Astrocyte (in vitro differentiated cells and primary cell): Measurements from ENCODE around the gene BMAL2. TPM values are rescaled to one million over a fixed set of nuclear protein-coding genes. Genes with fewer than 3 reads are reported as not detected.

Experiments
- DNase-seq: peaks from one replicate; pipeline ENCODE4 v3.0.0-alpha.2; 2010; ENCODE audit warnings: low read depth
- FAIRE-seq: peaks from 2 replicates; lab custom pipeline; 2011; peaks lifted over from hg19 to GRCh38; lab: Jason Lieb, UNC
- H2AFZ ChIP-seq: 2 replicates; pipeline ENCODE4 v1.6.0; 2012; ENCODE audit warnings: low read depth, low read length, inconsistent platforms
- H3K27ac ChIP-seq: 2 replicates; pipeline ENCODE4 v1.5.1; 2011; ENCODE audit warnings: low read depth, low read length, inconsistent platforms
- H3K27me3 ChIP-seq: 2 replicates; pipeline ENCODE4 v1.6.0; 2011; ENCODE audit warnings: low read length, inconsistent platforms; ENCODE audit not compliant: insufficient read depth
- H3K36me3 ChIP-seq: 2 replicates; pipeline ENCODE4 v1.5.1; 2011; ENCODE audit warnings: low read length, inconsistent platforms; ENCODE audit not compliant: insufficient read depth
- H3K4me1 ChIP-seq: 2 replicates; pipeline ENCODE4 v1.5.1; 2011; ENCODE audit warnings: low read length, inconsistent platforms; ENCODE audit not compliant: insufficient read depth
- H3K4me2 ChIP-seq: 2 replicates; pipeline ENCODE4 v1.6.0; 2012; ENCODE audit warnings: low read length, inconsistent platforms
- H3K4me3 ChIP-seq: 2 replicates; pipeline ENCODE4 v1.5.1; 2011; ENCODE audit warnings: low read depth, mild to moderate bottlenecking, low read length, inconsistent platforms; ENCODE audit not compliant: insufficient read depth
- H3K79me2 ChIP-seq: 2 replicates; pipeline ENCODE4 v1.6.0; 2012; ENCODE audit warnings: mild to moderate bottlenecking, low read length, inconsistent platforms; ENCODE audit not compliant: insufficient read depth
- H3K9ac ChIP-seq: 2 replicates; pipeline ENCODE4 v1.6.0; 2012; ENCODE audit warnings: mild to moderate bottlenecking, low read length, inconsistent platforms
- H3K9me3 ChIP-seq: 2 replicates; pipeline ENCODE4 v1.5.1; 2012; ENCODE audit warnings: low read depth, mild to moderate bottlenecking, low read length, inconsistent platforms; ENCODE audit not compliant: insufficient read depth
- H4K20me1 ChIP-seq: 2 replicates; pipeline ENCODE4 v1.6.0; 2012; ENCODE audit warnings: low read length, inconsistent platforms; ENCODE audit not compliant: insufficient read depth
- H3K27ac Mint-ChIP-seq: one replicate; pipeline ENCODE4 v1.8.0; 2021; ENCODE audit warnings: mild to moderate bottlenecking, mixed read lengths; ENCODE audit not compliant: unreplicated experiment
- H3K27me3 Mint-ChIP-seq: one replicate; pipeline ENCODE4 v1.8.0; 2021; ENCODE audit warnings: low read depth, mixed read lengths; ENCODE audit not compliant: unreplicated experiment
- H3K36me3 Mint-ChIP-seq: one replicate; pipeline ENCODE4 v1.8.0; 2021; ENCODE audit warnings: low read depth, mixed read lengths; ENCODE audit not compliant: unreplicated experiment
- H3K4me1 Mint-ChIP-seq: one replicate; pipeline ENCODE4 v1.8.0; 2021; ENCODE audit warnings: low read depth, mixed read lengths; ENCODE audit not compliant: unreplicated experiment
- H3K4me3 Mint-ChIP-seq: one replicate; pipeline ENCODE4 v1.8.0; 2021; ENCODE audit warnings: mild to moderate bottlenecking, moderate library complexity, mixed read lengths; ENCODE audit not compliant: unreplicated experiment
- H3K9me3 Mint-ChIP-seq: one replicate; pipeline ENCODE4 v1.8.0; 2021; ENCODE audit warnings: mild to moderate bottlenecking, mixed read lengths; ENCODE audit not compliant: unreplicated experiment
- EZH2 ChIP-seq: IDR thresholded peaks from 2 replicates; pipeline ENCODE4 v1.6.1; 2012; ENCODE audit warnings: mild to moderate bottlenecking, low read length, inconsistent platforms; ENCODE audit not compliant: insufficient read depth
- total RNA-seq: library from RNA; stranded (reverse); gene quantifications from 2 replicates; pipeline ENCODE4 v1.2.1, GENCODE V29; 2021
- TF ChIP-seq, protein P1 (sequence below): IDR thresholded peaks from 2 replicates; pipeline ENCODE4 v1.5.1; 2011; ENCODE audit warnings: low read depth, mild to moderate bottlenecking, inconsistent platforms, low read length, moderate library complexity; ENCODE audit not compliant: insufficient read depth

BMAL2 gene
- total RNA-seq, 1 donor from 2014 or later, result 13.6 TPM

DNA sequence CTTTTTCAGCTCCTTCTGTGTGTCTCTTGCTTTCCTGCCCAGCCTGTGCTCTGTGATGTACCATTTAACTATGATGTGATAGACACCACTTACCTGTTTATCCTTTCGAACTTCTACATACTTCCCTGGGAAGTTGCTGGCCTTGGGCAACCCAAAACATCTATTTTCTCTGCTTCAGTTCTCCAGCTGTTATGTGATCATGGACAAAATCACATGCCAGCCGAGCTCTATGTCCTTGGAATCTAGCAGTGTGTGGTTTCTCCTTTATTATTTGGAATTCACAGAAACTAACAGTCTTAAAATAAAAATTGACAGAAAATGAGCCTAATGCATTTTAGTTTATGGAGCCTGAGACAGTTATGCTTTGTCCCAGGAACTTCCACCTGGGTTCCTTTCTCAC, 22.9 kb downstream of the BMAL2 start:
- Mint-ChIP-seq H3K4me1 (no peaks in the 10 kb centered on the region), H3K9me3 (no peaks in the 10 kb centered on the region), H3K27me3 (no peaks in the 10 kb centered on the region), H3K4me3 (no peak overlapping the region), H3K36me3 (no peaks in the 10 kb centered on the region), H3K27ac (no peak overlapping the region)
- FAIRE-seq (no peak), DNase-seq (no peak)
- no peak for TF ChIP-seq EZH2
- TF ChIP-seq, protein P1, sequence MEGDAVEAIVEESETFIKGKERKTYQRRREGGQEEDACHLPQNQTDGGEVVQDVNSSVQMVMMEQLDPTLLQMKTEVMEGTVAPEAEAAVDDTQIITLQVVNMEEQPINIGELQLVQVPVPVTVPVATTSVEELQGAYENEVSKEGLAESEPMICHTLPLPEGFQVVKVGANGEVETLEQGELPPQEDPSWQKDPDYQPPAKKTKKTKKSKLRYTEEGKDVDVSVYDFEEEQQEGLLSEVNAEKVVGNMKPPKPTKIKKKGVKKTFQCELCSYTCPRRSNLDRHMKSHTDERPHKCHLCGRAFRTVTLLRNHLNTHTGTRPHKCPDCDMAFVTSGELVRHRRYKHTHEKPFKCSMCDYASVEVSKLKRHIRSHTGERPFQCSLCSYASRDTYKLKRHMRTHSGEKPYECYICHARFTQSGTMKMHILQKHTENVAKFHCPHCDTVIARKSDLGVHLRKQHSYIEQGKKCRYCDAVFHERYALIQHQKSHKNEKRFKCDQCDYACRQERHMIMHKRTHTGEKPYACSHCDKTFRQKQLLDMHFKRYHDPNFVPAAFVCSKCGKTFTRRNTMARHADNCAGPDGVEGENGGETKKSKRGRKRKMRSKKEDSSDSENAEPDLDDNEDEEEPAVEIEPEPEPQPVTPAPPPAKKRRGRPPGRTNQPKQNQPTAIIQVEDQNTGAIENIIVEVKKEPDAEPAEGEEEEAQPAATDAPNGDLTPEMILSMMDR, result no peak
- Histone ChIP-seq H3K9ac (no peak overlapping the region), H3K36me3 (no peaks in the 10 kb centered on the region), H3K27me3 (no peaks in the 10 kb centered on the region), H3K9me3 (no peaks in the 10 kb centered on the region), H3K27ac (no peak overlapping the region), H3K79me2 (peaks cover 14% of the 10 kb centered on the region), H4K20me1 (no peaks in the 10 kb centered on the region), H3K4me1 (no peaks in the 10 kb centered on the region), H2AFZ (no peak overlapping the region), H3K4me2 (no peak overlapping the region), H3K4me3 (no peak overlapping the region)

DNA sequence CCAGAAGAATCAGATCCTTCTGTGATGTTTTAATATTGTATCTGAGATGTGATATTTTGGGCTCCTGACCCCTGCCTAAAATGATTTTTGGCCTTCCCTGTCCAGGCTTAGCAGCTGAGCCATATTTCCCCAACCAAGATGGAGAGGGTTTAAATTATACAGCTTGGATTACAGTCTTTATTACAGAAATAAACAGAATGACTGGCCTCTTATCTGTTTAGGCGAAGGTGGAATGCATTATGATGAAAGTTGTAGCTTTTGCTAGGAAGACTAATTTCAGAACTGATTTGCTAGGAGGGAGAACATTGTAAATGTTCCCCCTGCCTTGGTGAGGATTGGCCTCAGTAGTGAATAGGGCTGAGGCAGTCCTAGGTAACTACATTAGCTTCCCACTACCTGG, 23.3 kb downstream of the BMAL2 start:
- peaks cover 14% of the 10 kb centered on the region for H3K79me2 ChIP-seq
- Mint-ChIP-seq H3K36me3 (no peaks in the 10 kb centered on the region), H3K27ac (no peak overlapping the region), H3K9me3 (no peaks in the 10 kb centered on the region), H3K27me3 (no peaks in the 10 kb centered on the region), H3K4me3 (no peak overlapping the region), H3K4me1 (no peaks in the 10 kb centered on the region)
- FAIRE-seq, result no peak
- TF ChIP-seq EZH2, result no peak
- TF ChIP-seq, protein P1, result no peak
- H3K4me3 ChIP-seq, result no peak overlapping the region
- H3K9me3 ChIP-seq, result no peaks in the 10 kb centered on the region
- H3K36me3 ChIP-seq, result no peaks in the 10 kb centered on the region
- no peak overlapping the region for H2AFZ ChIP-seq
- no peak overlapping the region for H3K27ac ChIP-seq
- no peaks in the 10 kb centered on the region for H4K20me1 ChIP-seq
- H3K27me3 ChIP-seq, result no peaks in the 10 kb centered on the region
- no peak overlapping the region for H3K9ac ChIP-seq
- DNase-seq, result no peak
- no peak overlapping the region for H3K4me2 ChIP-seq
- no peaks in the 10 kb centered on the region for H3K4me1 ChIP-seq

DNA sequence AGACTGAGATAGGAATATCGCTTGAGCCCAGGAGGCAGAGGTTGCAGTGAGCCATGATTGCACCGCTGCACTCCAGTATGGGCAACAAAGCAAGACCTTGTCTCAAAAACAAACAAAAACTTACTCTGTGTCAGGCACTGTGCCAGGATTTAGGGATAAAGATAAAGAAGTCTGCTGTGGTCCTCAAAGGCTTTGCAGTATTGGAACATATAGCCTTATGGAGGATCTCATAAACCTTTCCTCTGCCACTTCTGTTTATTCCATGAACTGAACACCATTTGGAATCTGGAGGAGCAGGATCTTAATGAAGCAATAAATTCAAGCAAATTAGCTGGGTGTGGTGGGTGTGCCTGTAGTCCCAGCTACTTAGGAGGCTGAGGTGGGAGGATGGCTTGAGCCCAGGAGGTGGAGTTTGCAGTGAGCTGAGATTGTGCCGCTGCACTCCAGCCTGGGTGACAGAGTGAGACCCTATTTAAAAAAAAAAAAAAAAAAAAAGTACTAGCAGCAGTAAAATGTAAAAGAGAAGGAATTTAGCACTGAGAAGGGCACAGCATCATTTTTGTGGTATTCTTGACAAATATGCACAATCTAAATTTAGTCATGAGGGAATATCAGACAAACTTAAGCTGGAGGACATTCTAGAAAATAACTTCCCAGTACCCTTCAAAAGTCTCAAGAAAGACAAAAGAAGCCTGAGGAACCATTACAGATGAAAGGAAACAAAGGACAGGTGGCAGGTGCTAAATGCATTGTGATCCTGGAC, 27.1 kb downstream of the BMAL2 start:
- Histone ChIP-seq H3K9me3 (no peaks in the 10 kb centered on the region), H3K27ac (no peak overlapping the region), H2AFZ (no peak overlapping the region), H3K4me1 (no peaks in the 10 kb centered on the region), H3K27me3 (no peaks in the 10 kb centered on the region), H3K9ac (no peak overlapping the region), H3K36me3 (no peaks in the 10 kb centered on the region), H4K20me1 (no peaks in the 10 kb centered on the region), H3K4me3 (no peak overlapping the region), H3K79me2 (peaks cover 23% of the 10 kb centered on the region), H3K4me2 (no peak overlapping the region)
- H3K9me3 Mint-ChIP-seq, result no peaks in the 10 kb centered on the region
- no peak overlapping the region for H3K4me3 Mint-ChIP-seq
- no peak overlapping the region for H3K27ac Mint-ChIP-seq
- H3K27me3 Mint-ChIP-seq, result no peaks in the 10 kb centered on the region
- DNase-seq (peak; percentile 46), FAIRE-seq (no peak)
- H3K4me1 Mint-ChIP-seq, result no peaks in the 10 kb centered on the region
- H3K36me3 Mint-ChIP-seq, result no peaks in the 10 kb centered on the region
- no peak for TF ChIP-seq EZH2
- TF ChIP-seq, protein P1, result no peak
